GM21528 (cell line): Measurements from ENCODE around the gene OSBPL2.

Experiments used
- ATAC-seq: cut with Tn5 transposase; IDR thresholded peaks from one replicate; pipeline ENCODE4 v1.9.1; 2021; ENCODE audit warnings: mild to moderate bottlenecking, moderate library complexity; ENCODE audit not compliant: unreplicated experiment, low FRiP score

OSBPL2 gene

DNA sequence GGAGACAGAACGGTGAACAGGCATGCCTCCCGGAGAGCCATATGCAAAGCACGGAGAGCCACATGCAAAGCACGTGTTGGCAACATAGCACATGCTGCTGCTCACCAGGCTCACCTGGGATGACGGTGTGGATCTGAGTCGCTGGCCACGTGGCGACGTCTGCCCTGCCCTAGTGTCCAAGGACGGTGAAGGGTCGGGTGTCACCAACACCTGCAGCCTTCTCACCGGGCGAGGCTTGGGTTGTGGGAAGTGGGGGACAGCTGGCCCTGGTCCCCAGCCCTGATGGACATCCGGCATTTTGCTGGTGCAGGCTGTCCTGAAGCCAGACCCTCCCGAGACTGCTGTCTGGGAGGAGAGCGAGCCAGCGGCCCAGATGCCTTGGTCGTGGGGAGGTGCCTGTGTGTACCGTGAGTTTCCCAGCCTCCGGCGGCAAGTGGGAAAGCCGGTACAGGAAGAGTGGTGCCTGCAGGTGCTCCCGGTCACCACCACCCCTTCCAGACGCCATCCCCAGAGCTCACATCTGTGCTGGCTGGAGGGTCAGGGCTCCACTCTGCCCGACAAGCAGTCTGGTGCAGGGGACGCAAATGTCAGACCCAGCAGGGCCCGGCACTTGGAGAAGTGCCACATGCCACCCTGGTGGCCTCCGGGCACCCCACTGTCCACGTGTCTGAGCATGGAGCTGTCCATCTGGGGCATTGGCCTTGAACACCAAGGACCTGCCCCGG lies 58.6 kb downstream of the OSBPL2 start:
- no peak for ATAC-seq

DNA sequence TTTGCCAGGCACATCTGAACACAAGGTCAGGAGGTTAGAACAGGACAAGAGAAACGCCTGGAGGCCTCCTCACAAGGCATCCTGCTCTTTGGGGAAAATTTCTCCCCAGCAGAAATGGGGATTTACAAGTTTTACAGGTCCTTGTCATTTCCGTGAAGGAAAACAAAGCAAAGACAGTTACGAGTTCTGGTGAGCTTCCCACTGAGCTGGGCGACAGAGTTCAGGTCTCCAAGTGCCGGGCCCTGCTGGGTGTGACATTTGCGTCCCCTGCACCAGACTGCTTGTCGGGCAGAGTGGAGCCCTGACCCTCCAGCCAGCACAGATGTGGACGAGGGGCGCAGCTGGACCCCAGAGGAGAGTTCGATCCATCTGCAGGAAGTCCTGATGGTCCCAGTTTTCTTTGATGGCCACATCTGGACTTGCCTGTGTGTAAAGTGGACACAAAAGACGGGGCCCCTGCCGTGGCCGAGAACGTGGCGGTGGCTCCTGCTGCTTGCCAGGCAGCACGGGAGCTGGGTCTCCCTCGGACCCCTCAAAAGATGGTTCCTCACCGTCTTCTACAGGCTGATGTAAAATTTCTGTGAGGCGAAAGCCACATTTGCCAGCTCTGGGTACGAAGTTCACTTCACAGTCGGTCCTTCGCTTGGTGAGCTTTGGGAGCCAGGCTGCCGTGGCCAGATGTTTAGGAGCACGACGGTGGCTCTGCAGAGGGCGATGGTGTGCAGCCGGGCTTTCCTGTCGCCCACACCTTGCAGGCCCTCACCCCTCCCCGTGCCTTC lies 59.3 kb downstream of the OSBPL2 start:
- ATAC-seq: no peak

- ATAC-seq: no peak
These were observed 60.4 kb downstream of the OSBPL2 start for GRCh38 chr20:62298577-62299249.

- ATAC-seq: no peak
These were observed 61.4 kb downstream of the OSBPL2 start for GRCh38 chr20:62299666-62300236.

DNA sequence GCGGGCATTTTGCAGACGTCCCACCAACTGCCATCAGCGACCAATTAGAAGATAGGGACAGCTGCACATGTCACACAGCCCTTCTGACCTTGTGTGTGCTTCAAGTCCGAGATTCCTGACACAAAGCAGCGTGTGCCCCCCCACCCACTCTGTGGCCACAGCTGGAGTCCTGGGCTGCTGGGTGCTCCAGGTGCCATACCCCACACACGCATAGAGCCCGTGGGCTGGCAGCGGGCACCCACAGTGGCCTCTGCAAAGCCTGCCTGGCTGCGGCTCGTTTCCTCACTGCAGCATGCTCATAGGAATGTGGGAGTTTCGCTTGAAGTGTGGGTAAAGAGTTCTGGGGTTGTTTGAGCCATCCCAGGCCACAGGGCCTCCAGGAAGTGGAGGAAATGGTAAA lies 62.0 kb downstream of the OSBPL2 start:
- no peak for ATAC-seq

- ATAC-seq: no peak
These were observed 62.9 kb downstream of the OSBPL2 start for GRCh38 chr20:62301111-62301668.

GRCh38 chr20:62301773-62302340 lies 63.5 kb downstream of the OSBPL2 start:
- ATAC-seq: peak; percentile 45

GRCh38 chr20:62302341-62303061 lies 64.2 kb downstream of the OSBPL2 start, which contains the start of gene ADRM1:
TSS of gene ADRM1 (plus strand) at chr20:62302997. CDS start at chr20:62303569, 572 bp downstream.
- peak; percentile 82 for ATAC-seq

GRCh38 chr20:62303062-62303339 lies 64.7 kb downstream of the OSBPL2 start:
- ATAC-seq: no peak

DNA sequence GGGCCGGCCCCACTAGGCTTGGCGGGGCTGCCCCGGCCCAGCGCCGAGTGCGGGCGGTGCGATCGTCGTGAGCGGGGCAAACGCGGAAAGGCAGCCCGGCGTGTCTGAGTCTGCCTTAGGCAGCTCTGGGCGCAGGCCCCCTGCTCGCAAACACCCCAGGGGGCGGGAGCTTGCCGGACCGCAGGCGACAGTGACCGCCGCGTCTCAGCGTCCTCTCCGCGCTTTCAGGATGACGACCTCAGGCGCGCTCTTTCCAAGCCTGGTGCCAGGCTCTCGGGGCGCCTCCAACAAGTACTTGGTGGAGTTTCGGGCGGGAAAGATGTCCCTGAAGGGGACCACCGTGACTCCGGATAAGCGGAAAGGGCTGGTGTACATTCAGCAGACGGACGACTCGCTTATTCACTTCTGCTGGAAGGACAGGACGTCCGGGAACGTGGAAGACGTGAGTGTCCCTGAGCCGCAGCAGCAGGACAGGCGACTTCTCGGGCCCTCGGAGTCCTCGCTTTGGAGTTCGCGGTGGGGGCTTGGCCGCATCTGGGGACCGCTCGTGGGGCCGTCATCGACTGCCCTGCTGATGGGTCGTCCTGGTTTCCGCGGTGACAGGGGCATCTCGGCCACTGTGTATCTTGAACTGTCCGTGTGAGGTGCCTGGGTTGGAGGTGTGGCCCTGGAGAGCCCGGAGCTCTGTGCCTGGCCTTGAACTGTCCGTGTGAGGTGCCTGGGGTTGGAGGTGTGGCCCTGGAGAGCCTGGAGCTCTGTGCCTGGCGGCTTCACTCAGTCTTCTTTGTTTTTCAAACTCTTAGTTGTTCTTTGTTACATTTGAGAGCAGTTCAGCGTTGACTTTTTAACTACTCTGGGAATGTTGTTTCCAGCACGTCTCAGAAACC lies 65.3 kb downstream of the OSBPL2 start:
- ATAC-seq: peak; percentile 13

- ATAC-seq: no peak
These were observed 66.2 kb downstream of the OSBPL2 start for GRCh38 chr20:62304331-62305148.

DNA sequence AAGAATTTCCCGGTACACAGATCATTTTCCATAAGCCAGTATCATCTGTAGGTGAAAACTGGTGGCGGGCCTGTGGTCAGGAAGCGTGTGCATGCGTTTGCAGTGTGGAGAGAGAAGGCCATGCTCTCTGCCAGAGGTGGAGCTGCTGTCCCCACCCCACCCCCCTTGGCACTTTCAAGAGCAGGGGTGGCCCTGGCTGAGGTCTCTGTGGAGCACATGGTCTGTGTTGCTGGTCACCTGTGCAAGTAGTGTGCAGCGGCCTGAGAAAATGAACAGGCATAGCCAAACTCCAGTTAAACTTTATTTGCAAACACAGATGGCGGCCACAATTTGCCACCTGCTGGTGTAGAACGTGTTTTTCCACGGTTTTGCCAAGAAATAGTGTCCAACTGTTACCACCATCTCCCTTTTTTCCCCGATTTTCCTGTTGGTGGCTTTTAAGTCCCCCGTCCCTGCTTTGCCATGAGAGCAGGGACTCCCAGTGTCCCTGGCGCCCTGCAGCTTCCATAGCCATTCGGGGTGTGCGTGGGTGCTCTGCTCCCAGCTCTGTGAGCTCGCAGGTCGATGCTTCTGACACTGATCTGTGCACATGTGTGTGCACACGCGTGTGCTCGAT lies 66.9 kb downstream of the OSBPL2 start:
- ATAC-seq: no peak

GRCh38 chr20:62305765-62306413 lies 67.6 kb downstream of the OSBPL2 start:
- ATAC-seq: no peak

- no peak for ATAC-seq
These were observed 68.3 kb downstream of the OSBPL2 start for GRCh38 chr20:62306414-62307187.

DNA sequence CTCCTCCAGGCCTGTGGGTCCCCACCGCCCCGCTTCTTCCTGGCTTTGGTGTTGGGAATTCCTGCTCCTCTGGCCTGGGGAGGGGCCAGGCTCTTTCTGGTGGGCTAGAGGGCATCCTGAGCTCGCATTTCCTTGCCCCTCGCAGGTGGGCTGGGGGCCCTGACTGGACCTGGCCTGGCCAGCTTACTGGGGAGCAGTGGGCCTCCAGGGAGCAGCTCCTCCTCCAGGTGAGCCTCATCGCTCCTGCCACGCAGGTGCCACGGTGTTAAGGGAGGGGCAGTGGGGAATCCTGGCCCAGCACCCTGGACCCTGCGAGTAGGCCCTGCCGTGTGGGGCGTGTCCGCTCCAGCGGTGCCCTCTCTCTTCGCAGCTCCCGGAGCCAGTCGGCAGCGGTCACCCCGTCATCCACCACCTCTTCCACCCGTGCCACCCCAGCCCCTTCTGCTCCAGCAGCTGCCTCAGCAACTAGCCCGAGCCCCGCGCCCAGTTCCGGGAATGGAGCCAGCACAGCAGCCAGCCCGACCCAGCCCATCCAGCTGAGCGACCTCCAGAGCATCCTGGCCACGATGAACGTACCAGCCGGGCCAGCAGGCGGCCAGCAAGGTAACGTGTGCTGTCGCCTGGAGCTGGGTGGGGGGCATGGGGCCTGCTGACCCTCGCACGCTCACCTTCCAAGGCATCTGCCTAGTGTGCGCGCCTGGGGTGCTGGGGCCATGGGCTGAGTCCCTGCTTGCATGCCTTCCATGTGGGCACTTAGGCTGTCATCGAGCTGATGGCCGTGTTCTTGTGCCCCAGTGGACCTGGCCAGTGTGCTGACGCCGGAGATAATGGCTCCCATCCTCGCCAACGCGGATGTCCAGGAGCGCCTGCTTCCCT lies 69.1 kb downstream of the OSBPL2 start:
- ATAC-seq: no peak
